ENCODE results near the gene CLK1. TPM values are rescaled to one million over a fixed set of nuclear protein-coding genes. Genes with fewer than 3 reads are reported as not detected.

The CLK1 gene
- polyA plus RNA-seq (2011; rRNA removed) (85.4 and 88.3 TPM in 2 replicates), polyA plus RNA-seq (2017; fragmentation: RNase III; extraction: RNeasy Plus Mini Kit Qiagen cat#74134 plus additional on column Dnase treatment) (35.5 to 39.8 TPM (median 36.5 TPM) in 3 replicates), polyA minus RNA-seq (2011; rRNA and poly(A)+ RNA removed) (30.6 and 39.8 TPM in 2 replicates)
- polyA plus RNA-seq (2012; cell fraction: cytosol; rRNA removed): 14.6 and 15.5 TPM in 2 replicates
- polyA plus RNA-seq (2012; cell fraction: nucleus; rRNA removed): 26.7 and 60.2 TPM in 2 replicates

- Histone ChIP-seq H3K9me3 (no peaks in the 10 kb centered on the region), H3K27ac (peak within 1 kb of the TSS; percentile 91 to 97), H3K4me1 (peaks cover 38% of the 10 kb centered on the region), H3K4me2 (peak within 1 kb of the TSS; percentile 90), H3K4me3 (peak within 1 kb of the TSS; percentile 77)
- CTCF ChIA-PET: interaction anchor here (0.6 to 2.1 kb wide), 11 partner anchors 9 to 368 kb away, joined by 3 to 12 read pairs (median 3); partner anchors contain the start of gene BZW1
- TF ChIP-seq ZSCAN20 (CRISPR knock-in tag; IDR thresholded peaks at IDR 0.05) (no peak), RARB (CRISPR knock-in tag; IDR thresholded peaks at IDR 0.05) (peak; percentile 75; the same call in 1 of the 2 replicates), BHLHE40 (IDR thresholded peaks at IDR 0.05; ENCODE audit: low read depth, low read length) (0 out of 2 replicates have a peak, but pooled peaks have one; percentile 22), EP300 (IDR thresholded peaks at IDR 0.05) (no peak), FOSL2 (IDR thresholded peaks at IDR 0.05) (no peak), FOSL2 (CRISPR knock-in tag; IDR thresholded peaks at IDR 0.05) (peak; percentile 50; the same call in 1 of the 2 replicates), MAFK (IDR thresholded peaks at IDR 0.05; ENCODE audit: partially characterized antibody) (peak; percentile 56), ELK1 (IDR thresholded peaks at IDR 0.05; ENCODE audit: low read depth, low read length) (no peak), E2F6 (IDR thresholded peaks at IDR 0.05; ENCODE audit: borderline replicate concordance, low read depth) (peak; percentile 95), PBX3 (IDR thresholded peaks at IDR 0.05) (peak; percentile 50; the same call in 1 of the 2 replicates), CEBPB (IDR thresholded peaks at IDR 0.05) (peak in 1 of 2 experiments; percentile 42; a peak in 1 of 4 replicates), CBX8 (IDR thresholded peaks at IDR 0.05) (no peak), JUN (IDR thresholded peaks at IDR 0.05) (peak; percentile 90), HDAC2 (IDR thresholded peaks at IDR 0.05) (0 out of 2 replicates have a peak, but pooled peaks have one; percentile 34), POLR2A (IDR thresholded peaks at IDR 0.05; ENCODE audit: low read length) (peak; percentile 93), BCL3 (IDR thresholded peaks at IDR 0.05) (peak; percentile 87; the same call in 2 of the 3 replicates), PHF8 (IDR thresholded peaks at IDR 0.05; ENCODE audit: borderline replicate concordance, low read depth) (peak; percentile 71; the same call in 1 of the 2 replicates), KDM5A (IDR thresholded peaks at IDR 0.05) (peak; percentile 57), ATOH8 (CRISPR knock-in tag; IDR thresholded peaks at IDR 0.05; ENCODE audit: low read depth) (peak; percentile 61; the same call in 1 of the 2 replicates), MAX (IDR thresholded peaks at IDR 0.05) (peak; percentile 92), USF2 (IDR thresholded peaks at IDR 0.05) (peak; percentile 18; the same call in 1 of the 2 replicates)
- peak; percentile 90 for ATAC-seq
- FAIRE-seq: no peak
- POLR2A ChIA-PET: interaction anchor here (0.6 to 2.4 kb wide), 22 partner anchors 8 to 286 kb away, joined by 3 to 27 read pairs (median 6); partner anchors contain the start of genes BZW1, NIF3L1 and PPIL3
- WGBS (ENCODE audit: missing lambda C conversion rate): 3% methylated on average over 23 of the region's 89 CpGs
- DNase-seq (ENCODE audit: low read depth in 1 of 2, low spot score in 1 of 2): peak; percentile 80 to 92
Measured at GRCh38 chr2:200864176-200865034, at the start of gene CLK1. CLK1 (minus strand) TSS chr2:200864658; CDS start chr2:200861862, 2,796 bp downstream.
